Endothelial cell of umbilical vein (primary cell): ENCODE data around the gene VRK2. TPM values are rescaled to one million over a fixed set of nuclear protein-coding genes. Genes with fewer than 3 reads are reported as not detected.

Experiments used
- BruUV-seq: library from RNA; stranded (reverse); fragments of 400-500 nt; replicated peaks from 2 replicates; lab custom pipeline; 2021; lab: Mats Ljungman, UMichigan
- CTCF ChIA-PET: fragments of 300-600, 350-600 bp; sonication (Branson Sonifier 250); formaldehyde crosslinking; loops from one replicate; lab custom pipeline; 2021; ENCODE audit warnings: antibody characterized with exemption, inconsistent platforms; lab: Charles Lee
- POLR2A ChIA-PET: fragments of 300-600, 350-600 bp; sonication (Branson Sonifier 250); formaldehyde crosslinking; loops from one replicate; lab custom pipeline; 2021; ENCODE audit warnings: antibody characterized with exemption, inconsistent platforms; lab: Charles Lee
- DNase-seq: peaks from one replicate; pipeline ENCODE4 v3.0.0-alpha.2; 2011; ENCODE audit warnings: low read depth, low spot score
- FAIRE-seq: peaks from 2 replicates; lab custom pipeline; 2011; peaks lifted over from hg19 to GRCh38; lab: Jason Lieb, UNC
- H2AFZ ChIP-seq: 2 replicates; pipeline ENCODE4 v1.6.0; 2012; ENCODE audit warnings: low read depth, low read length, control low read depth, inconsistent platforms
- H3K27ac ChIP-seq: 2 replicates; pipeline ENCODE4 v1.5.1; 2011; ENCODE audit warnings: low read depth, mild to moderate bottlenecking, control low read depth, low read length, moderate library complexity; ENCODE audit not compliant: insufficient read depth
- H3K27me3 ChIP-seq, 2 experiments: 2 replicates each; pipeline versions ENCODE4 v1.6.0 to v1.6.1; 2011; ENCODE audit warnings: low read length in 2 of 2, mixed read lengths in 1 of 2; ENCODE audit not compliant: control insufficient read depth in 2 of 2, insufficient read depth in 2 of 2
- H3K36me3 ChIP-seq, 2 experiments: 2 replicates in 1 of 2; 3 replicates in 1 of 2; pipeline ENCODE4 v1.5.1; 2011; ENCODE audit warnings: low read length in 2 of 2, mild to moderate bottlenecking in 1 of 2, moderate library complexity in 1 of 2; ENCODE audit not compliant: control insufficient read depth in 2 of 2, insufficient read depth in 2 of 2; ENCODE audit errors: extremely low read depth in 1 of 2
- H3K4me1 ChIP-seq: 3 replicates; pipeline ENCODE4 v1.5.1; 2011; ENCODE audit warnings: mild to moderate bottlenecking, low read length; ENCODE audit not compliant: control insufficient read depth, insufficient read depth; ENCODE audit errors: extremely low read depth
- H3K4me2 ChIP-seq: 2 replicates; pipeline ENCODE4 v1.6.1; 2011; ENCODE audit warnings: low read length, control low read depth, mixed read lengths; ENCODE audit not compliant: insufficient read depth
- H3K4me3 ChIP-seq, 3 experiments: fragments of 200-600 bp in 1 of 3; sonication (generic), shearing (Covaris generic) in 1 of 3; replicated peaks in 1 of 3; 2 replicates each; pipeline ENCODE4 v1.5.1; 2011 to 2016; ENCODE audit warnings: control low read depth in 3 of 3, low read length in 3 of 3, mild to moderate bottlenecking in 2 of 3, inconsistent platforms in 1 of 3, low read depth in 1 of 3, moderate library complexity in 1 of 3; ENCODE audit not compliant: insufficient read depth in 1 of 3
- H3K79me2 ChIP-seq: 2 replicates; pipeline ENCODE4 v1.6.0; 2012; ENCODE audit warnings: low read length, inconsistent platforms; ENCODE audit not compliant: control insufficient read depth, insufficient read depth
- H3K9ac ChIP-seq: replicated peaks from 2 replicates; pipeline ENCODE3; 2011; ENCODE audit warnings: low read length, control low read depth; ENCODE audit not compliant: insufficient read depth; ENCODE audit errors: extremely low read depth
- H3K9me1 ChIP-seq: replicated peaks from 3 replicates; pipeline ENCODE4 v1.6.0; 2011; ENCODE audit warnings: mild to moderate bottlenecking, low read length; ENCODE audit not compliant: control insufficient read depth, insufficient read depth; ENCODE audit errors: extremely low read depth
- H3K9me3 ChIP-seq: replicated peaks from 2 replicates; pipeline ENCODE4 v1.5.1; 2012; ENCODE audit warnings: low read length, inconsistent platforms; ENCODE audit not compliant: control insufficient read depth, insufficient read depth
- H4K20me1 ChIP-seq: replicated peaks from 2 replicates; pipeline ENCODE3; 2011; ENCODE audit warnings: mild to moderate bottlenecking, low read length; ENCODE audit not compliant: control insufficient read depth, insufficient read depth; ENCODE audit errors: extremely low read depth
- EZH2 ChIP-seq: IDR thresholded peaks from 2 replicates; pipeline ENCODE4 v1.6.1; 2012; ENCODE audit warnings: borderline replicate concordance, low read depth, mild to moderate bottlenecking, moderate library complexity, low read length, inconsistent platforms; ENCODE audit not compliant: severe bottlenecking
- FOS ChIP-seq: IDR thresholded peaks from 2 replicates; pipeline ENCODE4 v1.6.1; 2011; ENCODE audit warnings: mild to moderate bottlenecking, low read length, moderate library complexity, borderline replicate concordance; ENCODE audit not compliant: insufficient read depth
- GATA2 ChIP-seq: IDR thresholded peaks from 2 replicates; pipeline ENCODE4 v1.7.0; 2011; ENCODE audit warnings: low read depth, mild to moderate bottlenecking, moderate library complexity, mixed read lengths, low read length; ENCODE audit not compliant: insufficient read length, insufficient read depth
- JUN ChIP-seq: IDR thresholded peaks from 2 replicates; pipeline ENCODE4 v1.6.1; 2011; ENCODE audit warnings: borderline replicate concordance, low read depth; ENCODE audit not compliant: insufficient read length, insufficient read depth
- MYC ChIP-seq: IDR thresholded peaks from one replicate; pipeline ENCODE4 v1.6.1; 2011; ENCODE audit warnings: mild to moderate bottlenecking, low read depth, low read length
- POLR2AphosphoS5 ChIP-seq: IDR thresholded peaks from 2 replicates; pipeline ENCODE4 v1.6.1; 2012; ENCODE audit warnings: low read depth, mild to moderate bottlenecking, control low read depth, low read length, moderate library complexity; ENCODE audit not compliant: insufficient read depth
- dilution Hi-C: fragments of 300-500 bp; cut with MboI; formaldehyde crosslinking; loops from one replicate; pipeline ENCODE4 v1.15.0; 2019; ENCODE audit warnings: low sequenced_read_pairs; ENCODE audit not compliant: extremely low pct_ligation_motif_present
- intact Hi-C: fragments of 100-400 bp; cut with micrococcal nuclease; formaldehyde crosslinking; loops from one replicate; pipeline ENCODE4 v1.10.0; 2022
- polyA plus RNA-seq, 4 experiments: library from polyadenylated mRNA; depleted of rRNA in 3 of 4; stranded (reverse) in 3 of 4; unstranded in 1 of 4; fragments of >200 nt; gene quantifications; 2 replicates each; pipeline versions ENCODE4 v1.2.1 to v1.2.3, GENCODE V29; 2011 to 2012; ENCODE audit warnings: missing spikeins in 1 of 4
- total RNA-seq: library from RNA; stranded (reverse); gene quantifications from 2 replicates; pipeline ENCODE4 v1.2.3, GENCODE V29; 2021
- TF ChIP-seq, protein P1 (sequence below): IDR thresholded peaks from 2 replicates; pipeline ENCODE4 v1.6.1; 2011; ENCODE audit not compliant: insufficient read depth, insufficient read length

The VRK2 gene
- total and polyA plus RNA-seq, 2 donors (not counting 3 experiments of a cell fraction or from before 2014, with no cell fraction given), result 11.2 to 35.2 TPM

DNA sequence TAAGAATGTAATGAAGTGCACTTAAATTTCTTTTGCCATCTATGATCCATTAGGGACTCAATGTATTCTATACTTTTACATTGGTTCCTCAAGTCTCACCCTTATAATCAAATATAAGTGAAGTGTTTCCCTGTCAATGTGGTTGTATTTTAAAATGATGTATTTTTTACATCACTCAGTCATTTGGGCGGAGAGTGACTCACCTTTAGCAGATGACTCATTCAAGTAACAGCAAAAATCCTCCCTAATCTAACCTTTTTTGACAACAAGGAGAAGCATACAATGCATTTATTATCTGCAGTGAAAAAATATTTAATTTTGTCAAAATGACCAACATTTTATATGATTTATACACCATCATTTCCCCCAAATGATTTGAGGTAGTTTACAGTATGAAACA is 100.1 kb downstream of the VRK2 start:
- Histone ChIP-seq H3K9me3 (no peaks in the 10 kb centered on the region), H4K20me1 (no peaks in the 10 kb centered on the region), H3K27ac (no peak overlapping the region), H3K4me3 (no peak overlapping the region), H3K9me1 (no peaks in the 10 kb centered on the region), H3K79me2 (no peaks in the 10 kb centered on the region), H3K4me1 (peaks cover 7% of the 10 kb centered on the region), H3K4me2 (no peak overlapping the region), H3K36me3 (peaks cover 0 to 5% of the 10 kb centered on the region in 2 experiments), H3K9ac (no peak overlapping the region), H2AFZ (no peak overlapping the region), H3K27me3 (no peaks in the 10 kb centered on the region)
- intact Hi-C loops (no loop called here), dilution Hi-C loops (no loop called here)
- TF ChIP-seq JUN (peak; percentile 88), POLR2AphosphoS5 (no peak), FOS (peak; percentile 94), MYC (no peak), EZH2 (no peak), GATA2 (no peak)
- TF ChIP-seq, protein P1, sequence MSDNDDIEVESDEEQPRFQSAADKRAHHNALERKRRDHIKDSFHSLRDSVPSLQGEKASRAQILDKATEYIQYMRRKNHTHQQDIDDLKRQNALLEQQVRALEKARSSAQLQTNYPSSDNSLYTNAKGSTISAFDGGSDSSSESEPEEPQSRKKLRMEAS, result no peak
- CTCF ChIA-PET, result interaction anchor here (0.8 to 1.2 kb wide), 2 partner anchors 10 to 241 kb away, joined by 3 read pairs; no protein-coding TSS in a partner anchor
- DNase-seq, result peak; percentile 41
- no TSS peak for BruUV-seq
- no peak for FAIRE-seq
- POLR2A ChIA-PET, result no interaction called here
